Subcutaneous adipose tissue (tissue), 4 donors: ENCODE results near the gene SPINDOC. TPM values are rescaled to one million over a fixed set of nuclear protein-coding genes. Genes with fewer than 3 reads are reported as not detected.

Experiments used
- CTCF ChIP-seq: fragments of 450-650 bp; IDR thresholded peaks from one replicate; pipeline ENCODE4 v1.5.1; 2016; ENCODE audit warnings: low read depth, mild to moderate bottlenecking, control low read depth, antibody characterized with exemption, moderate library complexity
- small RNA-seq: library from RNA; depleted of rRNA; stranded (forward); fragments of <200 nt; gene quantifications from one replicate; pipeline ENCODE3, GENCODE V24; 2016
- total RNA-seq, 4 donors: library from RNA; depleted of rRNA; stranded (reverse); fragments of >200 nt; gene quantifications; one replicate each; pipeline ENCODE4 v1.1.0, GENCODE V29; 2016

SPINDOC gene
- total RNA-seq, 4 donors from 2014 or later: 4.6 to 7.3 (median 5.0) TPM

GRCh38 chr11:63872800-63873197 is 59.5 kb downstream of the SPINDOC start:
- no peak for TF ChIP-seq CTCF

GRCh38 chr11:63873311-63873710 is 60.1 kb downstream of the SPINDOC start:
- TF ChIP-seq CTCF: no peak

GRCh38 chr11:63874511-63874910 is 61.3 kb downstream of the SPINDOC start:
- TF ChIP-seq CTCF: no peak

- no peak for TF ChIP-seq CTCF
Measured at GRCh38 chr11:63875506-63876065, 62.3 kb downstream of the SPINDOC start.

- TF ChIP-seq CTCF: no peak
Measured at GRCh38 chr11:63876616-63877015, 63.4 kb downstream of the SPINDOC start.

Small RNA genes lying within 50 kb of the gene (small RNA-seq; reads per million reads assigned to genes)
- gene AP006289.1 (not detected), gene RN7SL596P (not detected)

Other genes with a start within 250 kb of the SPINDOC start
- gene PLAAT3, start 199.0 kb upstream of the SPINDOC start, total RNA-seq: 100 to 1,000 TPM; 278 to 514 (median 407) TPM
- 100 to 1,000 TPM in 3 of 4 donors, 10 to 100 TPM in 1; 83.5 to 172 (median 118) TPM for gene ATL3, start 142.1 kb upstream of the SPINDOC start, total RNA-seq
- 100 to 1,000 TPM; 179 to 283 (median 224) TPM for gene RTN3, start 132.0 kb upstream of the SPINDOC start, total RNA-seq
- 10 to 100 TPM in 2 of 4 donors, 1 to 10 TPM in 2; 5.1 to 16.2 (median 8.7) TPM for gene ZFTA, start 44.7 kb upstream of the SPINDOC start, total RNA-seq
- 10 to 100 TPM in 3 of 4 donors, 1 to 10 TPM in 1; 9.9 to 16.4 (median 13.3) TPM for gene MARK2, start 25.7 kb downstream of the SPINDOC start, total RNA-seq
- gene RCOR2, start 103.7 kb downstream of the SPINDOC start, total RNA-seq: under 1 TPM in 1 of 4 donors, not detected in 3; 0.88 TPM
- 10 to 100 TPM in 1 of 4 donors, 1 to 10 TPM in 3; 4.6 to 11.2 (median 7.4) TPM for gene NAA40, start 125.5 kb downstream of the SPINDOC start, total RNA-seq
- 100 to 1,000 TPM; 299 to 526 (median 371) TPM for gene COX8A, start 161.2 kb downstream of the SPINDOC start, total RNA-seq
- 10 to 100 TPM; 41.6 to 49.1 (median 44.4) TPM for gene OTUB1, start 173.0 kb downstream of the SPINDOC start, total RNA-seq
- gene FLRT1, start 222.5 kb downstream of the SPINDOC start, total RNA-seq: under 1 TPM in 1 of 4 donors, not detected in 3; 0.22 TPM